Activated CD4-positive, alpha-beta T cell treated with anti-CD3 and anti-CD28 coated beads, Interleukin-2, amount 50 U/mL, for 4 hours (primary cell): ENCODE results near the gene ZMYND8.

ENCODE experiments used
- DNase-seq, 2 experiments: peaks; one replicate each; pipeline ENCODE4 v3.0.0-alpha.2; 2020

The ZMYND8 gene

GRCh38 chr20:47332381-47333206, 23.9 kb downstream of the ZMYND8 start:
- no peak for DNase-seq

GRCh38 chr20:47330933-47331708, 25.4 kb downstream of the ZMYND8 start:
- no peak for DNase-seq

- DNase-seq, result no peak
Measured at GRCh38 chr20:47330071-47330470, 26.4 kb downstream of the ZMYND8 start.

GRCh38 chr20:47328129-47328528, 28.4 kb downstream of the ZMYND8 start:
- DNase-seq, result no peak

- DNase-seq, result no peak
Measured at GRCh38 chr20:47327711-47328110, 28.8 kb downstream of the ZMYND8 start.

- DNase-seq, result no peak
Measured at GRCh38 chr20:47326658-47327268, 29.7 kb downstream of the ZMYND8 start.

- DNase-seq, result no peak
Measured at GRCh38 chr20:47325242-47325641, 31.3 kb downstream of the ZMYND8 start.

GRCh38 chr20:47320990-47321805, 35.3 kb downstream of the ZMYND8 start:
- no peak for DNase-seq

GRCh38 chr20:47319517-47320252, 36.8 kb downstream of the ZMYND8 start:
- no peak for DNase-seq

- no peak for DNase-seq
Measured at GRCh38 chr20:47318586-47319516, 37.6 kb downstream of the ZMYND8 start.

GRCh38 chr20:47318027-47318585, 38.4 kb downstream of the ZMYND8 start:
- DNase-seq, result no peak

GRCh38 chr20:47317127-47317895, 39.2 kb downstream of the ZMYND8 start:
- DNase-seq, result peak; percentile 60 to 68

- DNase-seq, result no peak
Measured at GRCh38 chr20:47316776-47317126, 39.7 kb downstream of the ZMYND8 start.

GRCh38 chr20:47315339-47316056, 41.0 kb downstream of the ZMYND8 start:
- no peak for DNase-seq

- DNase-seq, result no peak
Measured at GRCh38 chr20:47314647-47315338, 41.7 kb downstream of the ZMYND8 start.

- no peak for DNase-seq
Measured at GRCh38 chr20:47311967-47312681, 44.4 kb downstream of the ZMYND8 start.

GRCh38 chr20:47311211-47311610, 45.3 kb downstream of the ZMYND8 start:
- DNase-seq, result no peak

- no peak for DNase-seq
Measured at GRCh38 chr20:47310729-47311128, 45.8 kb downstream of the ZMYND8 start.
